LNCaP clone FGC (cell line): ENCODE data around the gene CNBD2.
"Not testable (repeated sequence)": the region's sequence is repeated elsewhere in the genome, so short reads cannot be mapped to it uniquely, and the experiment has no call there.

ENCODE experiments used
- DNase-seq: peaks from one replicate; pipeline ENCODE4 v3.0.0-alpha.2; 2011; ENCODE audit warnings: low read depth
- H3K4me3 ChIP-seq: 2 replicates; pipeline ENCODE4 v1.5.1; 2011; ENCODE audit warnings: mild to moderate bottlenecking, low read depth, low read length, control low read depth
- TF ChIP-seq, protein P1 (sequence below): IDR thresholded peaks from 2 replicates; pipeline ENCODE4 v1.5.1; 2012; ENCODE audit warnings: mild to moderate bottlenecking; ENCODE audit not compliant: control insufficient read depth, insufficient read depth; ENCODE audit errors: extremely low read depth

CNBD2 gene

GRCh38 chr20:36008461-36009035 lies 40.2 kb downstream of the CNBD2 start:
- TF ChIP-seq, protein P1, sequence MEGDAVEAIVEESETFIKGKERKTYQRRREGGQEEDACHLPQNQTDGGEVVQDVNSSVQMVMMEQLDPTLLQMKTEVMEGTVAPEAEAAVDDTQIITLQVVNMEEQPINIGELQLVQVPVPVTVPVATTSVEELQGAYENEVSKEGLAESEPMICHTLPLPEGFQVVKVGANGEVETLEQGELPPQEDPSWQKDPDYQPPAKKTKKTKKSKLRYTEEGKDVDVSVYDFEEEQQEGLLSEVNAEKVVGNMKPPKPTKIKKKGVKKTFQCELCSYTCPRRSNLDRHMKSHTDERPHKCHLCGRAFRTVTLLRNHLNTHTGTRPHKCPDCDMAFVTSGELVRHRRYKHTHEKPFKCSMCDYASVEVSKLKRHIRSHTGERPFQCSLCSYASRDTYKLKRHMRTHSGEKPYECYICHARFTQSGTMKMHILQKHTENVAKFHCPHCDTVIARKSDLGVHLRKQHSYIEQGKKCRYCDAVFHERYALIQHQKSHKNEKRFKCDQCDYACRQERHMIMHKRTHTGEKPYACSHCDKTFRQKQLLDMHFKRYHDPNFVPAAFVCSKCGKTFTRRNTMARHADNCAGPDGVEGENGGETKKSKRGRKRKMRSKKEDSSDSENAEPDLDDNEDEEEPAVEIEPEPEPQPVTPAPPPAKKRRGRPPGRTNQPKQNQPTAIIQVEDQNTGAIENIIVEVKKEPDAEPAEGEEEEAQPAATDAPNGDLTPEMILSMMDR, result no peak
- no peak for DNase-seq
- H3K4me3 ChIP-seq, result no peak overlapping the region

DNA sequence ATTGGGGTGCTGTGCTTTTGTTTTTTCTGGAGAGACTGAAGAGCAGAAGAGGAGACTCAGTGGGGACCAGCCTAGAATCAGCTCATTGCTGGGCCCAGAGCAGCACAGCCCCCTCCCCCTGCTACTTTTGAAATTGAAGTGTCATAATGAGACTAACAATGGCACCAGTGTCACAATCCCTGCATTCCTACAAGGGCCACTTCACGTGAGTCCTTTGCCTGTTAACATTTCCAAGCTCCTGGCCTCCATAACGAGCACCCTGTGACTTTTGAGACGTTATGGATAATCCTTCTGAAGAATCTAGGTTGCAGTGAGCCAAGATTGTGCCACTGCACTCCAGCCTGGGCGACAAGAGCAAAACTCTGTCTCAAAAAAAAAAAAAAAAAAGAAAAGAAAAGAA lies 41.7 kb downstream of the CNBD2 start:
- no peak overlapping the region for H3K4me3 ChIP-seq
- TF ChIP-seq, protein P1, result no peak
- DNase-seq, result no peak

GRCh38 chr20:36010825-36011224 lies 42.4 kb downstream of the CNBD2 start:
- TF ChIP-seq, protein P1, result no peak
- H3K4me3 ChIP-seq, result no peak overlapping the region
- DNase-seq, result no peak

GRCh38 chr20:36015806-36016403 lies 47.5 kb downstream of the CNBD2 start:
- no peak for DNase-seq
- TF ChIP-seq, protein P1, result no peak
- no peak overlapping the region for H3K4me3 ChIP-seq

DNA sequence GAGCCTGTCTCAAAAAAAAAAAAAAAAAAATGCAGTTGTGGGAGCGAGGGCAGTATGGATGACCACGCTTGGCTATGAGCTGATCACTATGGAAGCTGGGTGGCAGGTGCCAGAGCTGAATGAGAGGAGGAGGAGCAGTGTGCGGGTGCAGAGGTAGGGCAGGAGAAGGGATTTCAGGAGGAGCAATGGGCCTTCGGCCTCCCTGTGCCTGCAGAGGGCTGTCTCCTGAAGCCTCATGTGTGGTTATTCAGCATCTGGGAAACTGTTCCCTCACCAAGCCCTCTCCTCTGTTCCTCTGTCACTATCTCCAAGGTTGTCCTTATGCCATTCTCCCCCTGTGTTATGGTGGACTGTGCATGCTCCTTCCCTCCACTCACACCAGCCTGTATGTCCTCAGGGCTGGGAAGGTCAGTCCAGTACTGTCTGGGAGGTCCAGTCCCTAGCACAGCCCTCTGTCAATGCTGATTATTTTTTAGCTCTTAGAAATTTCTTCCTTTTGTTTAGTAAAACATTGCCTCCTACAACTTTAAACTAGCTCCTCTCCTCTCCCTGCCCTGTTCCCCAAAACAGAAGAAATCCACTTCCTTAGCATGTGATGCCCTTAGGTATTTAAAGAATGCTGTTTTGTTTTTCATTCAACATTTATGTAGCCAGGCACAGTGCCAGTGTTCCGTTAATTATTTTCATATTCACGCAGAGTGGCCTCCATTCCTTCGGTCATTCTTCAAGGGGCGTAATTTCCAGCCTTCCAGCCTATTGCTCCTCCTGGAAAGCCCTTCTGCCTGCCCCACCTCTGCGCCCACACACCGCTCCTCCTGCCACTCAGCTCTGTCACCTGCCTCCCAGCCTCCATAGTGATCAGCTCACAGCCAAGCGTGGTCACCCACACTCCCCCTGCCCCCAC lies 48.9 kb downstream of the CNBD2 start:
- H3K4me3 ChIP-seq, result no peak overlapping the region
- TF ChIP-seq, protein P1, result no peak
- no peak for DNase-seq

DNA sequence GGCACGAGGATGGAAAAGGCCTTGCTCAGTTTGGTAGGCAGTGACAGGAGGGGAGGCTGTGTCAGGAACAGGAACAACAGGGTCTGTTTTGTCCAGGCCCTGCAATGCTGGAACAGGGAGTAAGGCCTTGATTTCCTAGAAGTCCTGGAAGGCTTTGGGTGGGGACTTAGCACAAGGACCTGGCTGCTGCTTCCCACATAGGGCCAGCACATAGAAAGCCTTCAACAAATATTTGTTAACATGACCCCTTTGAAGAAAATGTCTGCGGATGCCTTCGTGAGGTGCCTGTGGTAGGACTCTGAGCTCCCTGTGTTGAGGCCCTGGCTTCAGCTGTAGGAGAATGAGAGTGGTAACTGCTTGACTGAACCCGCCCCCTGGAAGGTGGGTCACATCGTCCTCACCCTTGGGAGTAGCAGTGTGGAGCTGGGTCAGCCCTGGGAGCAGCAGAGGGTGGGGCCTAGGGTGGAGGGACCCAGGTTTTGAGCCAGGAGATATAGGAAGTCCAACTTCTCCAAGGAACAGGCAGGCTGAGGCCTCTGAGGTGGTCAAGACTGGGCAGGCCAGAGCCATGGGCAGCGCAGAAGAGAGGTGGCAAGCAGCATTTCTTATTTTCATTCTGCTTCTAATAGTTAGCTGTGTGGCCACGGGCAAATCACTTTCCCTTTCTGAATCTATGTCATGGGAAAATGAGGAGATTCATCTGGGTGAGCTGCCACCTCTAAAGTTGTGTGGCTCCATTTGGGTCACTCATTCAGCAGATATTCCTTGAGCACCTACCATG lies 50.0 kb downstream of the CNBD2 start:
- no peak overlapping the region for H3K4me3 ChIP-seq
- TF ChIP-seq, protein P1, result no peak

DNA sequence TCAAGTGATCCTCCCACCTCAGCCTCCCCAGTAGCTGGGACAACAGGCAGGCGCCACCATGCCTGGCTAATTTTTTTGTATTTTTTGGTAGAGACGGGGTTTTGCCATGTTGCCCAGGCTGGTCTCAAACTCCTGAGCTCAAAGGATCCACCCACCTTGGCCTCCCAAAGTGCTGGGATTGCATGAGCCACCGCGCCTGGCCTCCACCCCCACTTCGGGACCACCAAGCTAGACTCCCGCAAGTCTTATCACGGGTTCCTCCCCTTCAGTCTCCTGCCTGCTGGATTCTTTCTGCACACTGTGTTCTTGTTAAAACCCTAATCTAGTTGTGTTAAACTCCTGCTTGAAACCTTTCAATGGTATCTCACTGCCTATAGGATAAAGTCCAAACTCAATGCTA lies 57.7 kb downstream of the CNBD2 start:
- DNase-seq, H3K4me3 ChIP-seq: not testable (repeated sequence)

More for the DNA sequence above, 50.0 kb downstream of the CNBD2 start:
- DNase-seq, result no peak
